ENCODE data around the gene EFCAB11.

Gene EFCAB11

DNA sequence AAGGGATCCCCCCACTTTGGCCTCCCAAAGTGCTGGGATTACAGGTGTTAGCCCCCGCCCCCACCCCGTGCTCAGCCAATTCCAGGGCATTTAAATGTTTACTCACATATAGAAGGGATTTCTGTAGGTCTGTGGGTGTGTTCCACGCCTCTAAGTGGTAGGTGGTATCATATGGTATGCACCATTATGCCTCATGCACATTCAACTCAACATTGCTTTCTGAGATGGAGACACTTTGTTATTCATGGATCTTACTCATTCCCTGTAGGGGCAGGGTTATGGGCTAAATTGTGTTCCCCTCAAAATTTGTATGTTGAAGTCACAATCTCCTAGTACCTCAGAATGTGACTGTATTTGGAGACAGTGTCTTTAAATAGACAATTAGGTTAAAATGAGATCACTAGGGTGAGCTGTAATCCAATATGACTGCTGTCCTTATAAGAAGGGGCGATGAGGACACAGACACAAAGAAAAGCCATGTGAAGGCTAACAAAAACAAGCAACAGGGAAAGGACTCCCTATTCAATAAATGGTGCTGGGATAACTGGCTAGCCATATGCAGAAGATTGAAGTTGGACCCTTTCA, 200.6 kb downstream of the EFCAB11 start:
- DNase-seq = no peak

GRCh38 chr14:89750908-89751392, 203.6 kb downstream of the EFCAB11 start:
- DNase-seq = no peak

DNA sequence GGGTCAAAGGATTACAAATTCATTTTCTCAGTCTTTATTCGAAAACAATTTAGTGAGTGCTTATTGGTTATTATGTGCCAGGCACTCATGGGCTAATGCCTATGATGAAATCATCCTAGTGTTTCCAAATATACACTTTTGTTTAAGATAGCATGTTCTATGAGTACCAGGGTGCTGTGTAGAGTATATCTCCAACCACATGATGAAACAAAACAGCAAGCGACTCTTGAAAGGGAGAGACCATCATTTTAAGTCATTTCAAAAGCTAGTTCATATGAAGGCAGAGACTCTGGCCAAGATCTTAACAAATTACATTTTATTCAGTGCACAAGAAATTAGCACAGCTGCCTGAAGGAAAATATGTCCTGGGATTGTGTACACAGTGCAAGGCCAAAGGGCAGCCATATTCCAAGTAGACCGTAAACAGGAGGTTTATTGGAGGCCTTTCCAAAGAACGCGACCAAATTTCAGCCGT, 204.2 kb downstream of the EFCAB11 start:
- DNase-seq = no peak

DNA sequence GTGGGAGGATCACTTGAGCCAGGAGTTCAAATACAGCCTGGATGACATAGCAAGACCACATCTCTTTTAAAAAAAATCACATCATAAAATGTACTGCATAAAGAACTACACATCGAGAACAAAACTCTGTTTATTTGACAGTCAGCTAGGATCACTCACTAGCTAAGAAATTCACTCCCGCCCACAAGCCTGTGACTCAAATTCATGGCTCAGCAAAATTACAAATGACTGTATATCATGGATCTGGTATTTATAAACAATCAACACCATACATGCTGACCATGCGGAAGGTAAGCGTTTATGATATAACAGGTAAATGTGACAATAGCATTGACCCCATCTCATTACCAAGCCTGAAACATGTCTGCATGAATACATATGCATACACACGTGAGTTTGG, 206.5 kb downstream of the EFCAB11 start:
- DNase-seq = no peak

DNA sequence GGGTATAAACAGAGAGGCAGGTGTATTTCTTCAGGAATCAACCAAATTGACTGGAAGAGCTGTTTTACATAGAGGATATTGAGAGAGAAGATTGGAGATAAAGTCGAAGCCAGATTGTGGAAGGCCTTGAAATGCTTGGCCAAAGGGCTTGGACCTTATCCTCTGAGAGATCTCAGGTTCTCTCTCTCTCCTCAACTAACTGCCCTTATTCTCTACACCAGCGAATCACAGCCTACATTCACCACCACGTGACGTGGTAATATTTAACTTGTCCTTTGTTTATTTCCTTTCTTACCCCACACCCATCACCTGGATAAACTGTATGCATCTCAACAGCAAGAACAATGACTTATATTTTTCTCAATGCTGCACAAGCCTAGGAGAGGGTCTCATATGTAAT, 207.4 kb downstream of the EFCAB11 start:
- DNase-seq = no peak

GRCh38 chr14:89746654-89747053, 207.9 kb downstream of the EFCAB11 start:
- no peak for DNase-seq

DNA sequence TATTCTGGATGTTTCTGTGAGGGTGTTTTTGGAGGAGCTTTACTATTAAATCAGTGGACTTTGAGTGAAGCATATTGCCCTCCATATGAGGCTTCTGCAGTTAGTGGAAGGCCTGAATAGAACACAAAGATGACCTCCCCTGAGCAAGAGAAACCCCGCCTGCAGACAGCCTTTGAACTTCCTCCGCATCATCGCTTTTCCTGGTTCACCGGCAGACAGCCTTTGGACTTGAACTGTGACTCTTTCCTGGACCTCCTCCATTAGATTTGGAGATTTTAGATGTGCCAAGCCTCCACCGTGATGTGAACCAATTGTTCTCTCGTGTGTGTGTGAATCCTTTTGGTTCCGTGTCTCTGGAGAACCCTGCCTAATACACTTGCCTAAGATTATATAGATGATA, 208.4 kb downstream of the EFCAB11 start:
- DNase-seq = no peak
